Measurements from ENCODE around the gene MUCL1.

MUCL1 gene

DNA sequence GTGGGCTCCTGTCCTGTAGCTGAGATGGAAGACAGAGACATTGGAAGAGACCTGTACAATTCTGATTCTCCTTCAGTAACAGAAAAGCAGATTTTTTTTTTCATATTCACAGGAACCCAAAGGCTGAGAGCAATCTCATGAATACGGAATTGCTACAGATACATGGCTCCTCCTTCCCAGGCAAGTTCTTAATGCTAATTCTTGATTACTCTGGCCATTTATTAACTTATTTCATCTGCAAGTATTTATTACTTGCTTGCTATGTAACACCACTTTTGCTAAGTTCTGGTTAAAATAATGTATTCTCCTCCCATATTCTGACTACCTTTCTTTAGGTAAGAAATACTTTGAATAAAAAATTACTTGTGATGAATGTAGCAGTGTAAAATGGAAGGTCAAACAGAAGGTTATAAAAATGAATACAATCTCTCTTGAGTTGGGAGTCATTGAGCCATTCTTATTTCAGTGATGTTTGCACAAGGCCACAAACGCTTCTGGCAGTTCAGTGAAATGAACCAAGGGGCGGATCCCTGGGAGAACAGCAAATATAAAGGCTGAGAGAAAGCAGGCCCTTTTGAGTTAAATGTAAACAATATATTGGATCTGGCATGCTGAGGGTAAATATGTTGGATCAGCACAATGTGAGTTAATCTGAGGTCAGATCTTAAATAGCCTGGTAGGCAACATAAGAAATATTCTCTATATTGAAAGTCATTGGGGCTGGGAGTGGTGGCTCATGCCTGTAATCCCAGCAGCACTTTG, 37.6 kb downstream of the MUCL1 start:
- Histone ChIP-seq H3K4me1 (ENCODE audit: control insufficient read depth, insufficient read depth, low read length) (peaks cover 9% of the 10 kb centered on the region), H3K27ac (ENCODE audit: extremely low read depth, low read depth, low read length) (no peak overlapping the region; the same call in 1 of the 2 replicates), H3K9me3 (ENCODE audit: control insufficient read depth, insufficient read depth, low read depth, low read length) (no peaks in the 10 kb centered on the region), H3K4me3 (ENCODE audit: low read depth, low read length) (no peak overlapping the region), H3K36me3 (ENCODE audit: control insufficient read depth in 2 of 2, insufficient read depth in 1 of 2, low read length in 2 of 2) (no peaks in the 10 kb centered on the region)
- CTCF ChIA-PET = interaction anchor here (0.6 kb wide), 1 partner anchor 38 kb away, joined by 4 read pairs; the partner anchor contains the start of gene MUCL1
- TF ChIP-seq, protein P1, sequence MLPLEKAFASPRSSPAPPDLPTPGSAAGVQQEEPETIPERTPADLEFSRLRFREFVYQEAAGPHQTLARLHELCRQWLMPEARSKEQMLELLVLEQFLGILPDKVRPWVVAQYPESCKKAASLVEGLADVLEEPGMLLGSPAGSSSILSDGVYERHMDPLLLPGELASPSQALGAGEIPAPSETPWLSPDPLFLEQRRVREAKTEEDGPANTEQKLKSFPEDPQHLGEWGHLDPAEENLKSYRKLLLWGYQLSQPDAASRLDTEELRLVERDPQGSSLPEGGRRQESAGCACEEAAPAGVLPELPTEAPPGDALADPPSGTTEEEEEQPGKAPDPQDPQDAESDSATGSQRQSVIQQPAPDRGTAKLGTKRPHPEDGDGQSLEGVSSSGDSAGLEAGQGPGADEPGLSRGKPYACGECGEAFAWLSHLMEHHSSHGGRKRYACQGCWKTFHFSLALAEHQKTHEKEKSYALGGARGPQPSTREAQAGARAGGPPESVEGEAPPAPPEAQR (tag by site-specific recombination; IDR thresholded peaks at IDR 0.05) = no peak
- no peak for TF ChIP-seq SCRT2 (tag by site-specific recombination; IDR thresholded peaks at IDR 0.05)
- TF ChIP-seq TRIM28 (IDR thresholded peaks at IDR 0.05; ENCODE audit: borderline replicate concordance, low read length) = peak; percentile 32; the same call in 1 of the 2 replicates
- TF ChIP-seq, protein P2, sequence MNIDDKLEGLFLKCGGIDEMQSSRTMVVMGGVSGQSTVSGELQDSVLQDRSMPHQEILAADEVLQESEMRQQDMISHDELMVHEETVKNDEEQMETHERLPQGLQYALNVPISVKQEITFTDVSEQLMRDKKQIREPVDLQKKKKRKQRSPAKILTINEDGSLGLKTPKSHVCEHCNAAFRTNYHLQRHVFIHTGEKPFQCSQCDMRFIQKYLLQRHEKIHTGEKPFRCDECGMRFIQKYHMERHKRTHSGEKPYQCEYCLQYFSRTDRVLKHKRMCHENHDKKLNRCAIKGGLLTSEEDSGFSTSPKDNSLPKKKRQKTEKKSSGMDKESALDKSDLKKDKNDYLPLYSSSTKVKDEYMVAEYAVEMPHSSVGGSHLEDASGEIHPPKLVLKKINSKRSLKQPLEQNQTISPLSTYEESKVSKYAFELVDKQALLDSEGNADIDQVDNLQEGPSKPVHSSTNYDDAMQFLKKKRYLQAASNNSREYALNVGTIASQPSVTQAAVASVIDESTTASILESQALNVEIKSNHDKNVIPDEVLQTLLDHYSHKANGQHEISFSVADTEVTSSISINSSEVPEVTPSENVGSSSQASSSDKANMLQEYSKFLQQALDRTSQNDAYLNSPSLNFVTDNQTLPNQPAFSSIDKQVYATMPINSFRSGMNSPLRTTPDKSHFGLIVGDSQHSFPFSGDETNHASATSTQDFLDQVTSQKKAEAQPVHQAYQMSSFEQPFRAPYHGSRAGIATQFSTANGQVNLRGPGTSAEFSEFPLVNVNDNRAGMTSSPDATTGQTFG (tag by site-specific recombination; IDR thresholded peaks at IDR 0.05; ENCODE audit: borderline replicate concordance) = no peak
- no peak for TF ChIP-seq ZNF658 (tag by site-specific recombination; IDR thresholded peaks at IDR 0.05)
- peak; percentile 56; the same call in 1 of the 2 replicates for TF ChIP-seq WT1 (tag by site-specific recombination; IDR thresholded peaks at IDR 0.05)
- no peak for TF ChIP-seq ZEB2 (tag by site-specific recombination; IDR thresholded peaks at IDR 0.05)
- TF ChIP-seq ZNF341 (tag by site-specific recombination; IDR thresholded peaks at IDR 0.05; ENCODE audit: low read depth) = peak; percentile 47
- no peak for TF ChIP-seq ZNF324 (tag by site-specific recombination; IDR thresholded peaks at IDR 0.05)
- TF ChIP-seq RBAK (tag by site-specific recombination; IDR thresholded peaks at IDR 0.05) = no peak
- TF ChIP-seq, protein P3, sequence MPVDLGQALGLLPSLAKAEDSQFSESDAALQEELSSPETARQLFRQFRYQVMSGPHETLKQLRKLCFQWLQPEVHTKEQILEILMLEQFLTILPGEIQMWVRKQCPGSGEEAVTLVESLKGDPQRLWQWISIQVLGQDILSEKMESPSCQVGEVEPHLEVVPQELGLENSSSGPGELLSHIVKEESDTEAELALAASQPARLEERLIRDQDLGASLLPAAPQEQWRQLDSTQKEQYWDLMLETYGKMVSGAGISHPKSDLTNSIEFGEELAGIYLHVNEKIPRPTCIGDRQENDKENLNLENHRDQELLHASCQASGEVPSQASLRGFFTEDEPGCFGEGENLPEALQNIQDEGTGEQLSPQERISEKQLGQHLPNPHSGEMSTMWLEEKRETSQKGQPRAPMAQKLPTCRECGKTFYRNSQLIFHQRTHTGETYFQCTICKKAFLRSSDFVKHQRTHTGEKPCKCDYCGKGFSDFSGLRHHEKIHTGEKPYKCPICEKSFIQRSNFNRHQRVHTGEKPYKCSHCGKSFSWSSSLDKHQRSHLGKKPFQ (tag by site-specific recombination; IDR thresholded peaks at IDR 0.05) = no peak
- TF ChIP-seq ZFHX2 (tag by site-specific recombination; conservative IDR thresholded peaks at IDR 0.05) = no peak
- no peak for TF ChIP-seq ZNF354C (tag by site-specific recombination; IDR thresholded peaks at IDR 0.05; ENCODE audit: borderline replicate concordance, low read depth)
- TF ChIP-seq ZFP41 (tag by site-specific recombination; IDR thresholded peaks at IDR 0.05; ENCODE audit: borderline replicate concordance) = no peak
- TF ChIP-seq ZNF654 (tag by site-specific recombination; IDR thresholded peaks at IDR 0.05; ENCODE audit: low read depth) = no peak
- TF ChIP-seq, protein P4, sequence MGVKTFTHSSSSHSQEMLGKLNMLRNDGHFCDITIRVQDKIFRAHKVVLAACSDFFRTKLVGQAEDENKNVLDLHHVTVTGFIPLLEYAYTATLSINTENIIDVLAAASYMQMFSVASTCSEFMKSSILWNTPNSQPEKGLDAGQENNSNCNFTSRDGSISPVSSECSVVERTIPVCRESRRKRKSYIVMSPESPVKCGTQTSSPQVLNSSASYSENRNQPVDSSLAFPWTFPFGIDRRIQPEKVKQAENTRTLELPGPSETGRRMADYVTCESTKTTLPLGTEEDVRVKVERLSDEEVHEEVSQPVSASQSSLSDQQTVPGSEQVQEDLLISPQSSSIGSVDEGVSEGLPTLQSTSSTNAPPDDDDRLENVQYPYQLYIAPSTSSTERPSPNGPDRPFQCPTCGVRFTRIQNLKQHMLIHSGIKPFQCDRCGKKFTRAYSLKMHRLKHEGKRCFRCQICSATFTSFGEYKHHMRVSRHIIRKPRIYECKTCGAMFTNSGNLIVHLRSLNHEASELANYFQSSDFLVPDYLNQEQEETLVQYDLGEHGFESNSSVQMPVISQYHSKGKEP (tag by site-specific recombination; IDR thresholded peaks at IDR 0.05) = no peak
- no peak for TF ChIP-seq REPIN1 (tag by site-specific recombination; IDR thresholded peaks at IDR 0.05; ENCODE audit: low read depth)
- TF ChIP-seq ZNF521 (tag by site-specific recombination; IDR thresholded peaks at IDR 0.05) = no peak
- TF ChIP-seq OSR2 (tag by site-specific recombination; IDR thresholded peaks at IDR 0.05) = peak; percentile 50
- TF ChIP-seq ZNF19 (tag by site-specific recombination; IDR thresholded peaks at IDR 0.05; ENCODE audit: low read depth) = no peak
- TF ChIP-seq, protein P5, sequence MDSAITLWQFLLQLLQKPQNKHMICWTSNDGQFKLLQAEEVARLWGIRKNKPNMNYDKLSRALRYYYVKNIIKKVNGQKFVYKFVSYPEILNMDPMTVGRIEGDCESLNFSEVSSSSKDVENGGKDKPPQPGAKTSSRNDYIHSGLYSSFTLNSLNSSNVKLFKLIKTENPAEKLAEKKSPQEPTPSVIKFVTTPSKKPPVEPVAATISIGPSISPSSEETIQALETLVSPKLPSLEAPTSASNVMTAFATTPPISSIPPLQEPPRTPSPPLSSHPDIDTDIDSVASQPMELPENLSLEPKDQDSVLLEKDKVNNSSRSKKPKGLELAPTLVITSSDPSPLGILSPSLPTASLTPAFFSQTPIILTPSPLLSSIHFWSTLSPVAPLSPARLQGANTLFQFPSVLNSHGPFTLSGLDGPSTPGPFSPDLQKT (IDR thresholded peaks at IDR 0.05; ENCODE audit: borderline replicate concordance, low read depth, low read length) = no peak
- TF ChIP-seq ZNF473 (tag by site-specific recombination; IDR thresholded peaks at IDR 0.05) = no peak
- no peak for TF ChIP-seq ZNF623 (tag by site-specific recombination; IDR thresholded peaks at IDR 0.05)
- POLR2A ChIA-PET = no interaction called here
